Lower leg skin (tissue), 4 donors: ENCODE measurements around the gene PZP. TPM values are rescaled to one million over a fixed set of nuclear protein-coding genes. Genes with fewer than 3 reads are reported as not detected.

Experiments
- DNase-seq, 2 donors: peaks; one replicate each; pipeline ENCODE4 v3.0.0-alpha.2; 2019; ENCODE audit warnings: low spot score in 2 of 2
- H3K4me3 ChIP-seq: fragments of 200-600 bp; sonication (generic); 2 replicates; pipeline ENCODE4 v1.5.1; 2017; ENCODE audit warnings: mild to moderate bottlenecking, low read depth; ENCODE audit not compliant: poor library complexity, severe bottlenecking
- CTCF ChIP-seq, 3 donors: fragments of 450-650 bp; IDR thresholded peaks; one replicate each; pipeline ENCODE4 v1.5.1; 2016; ENCODE audit warnings: antibody characterized with exemption in 3 of 3, mild to moderate bottlenecking in 3 of 3, moderate library complexity in 2 of 3
- POLR2A ChIP-seq, 2 donors: fragments of 450-650 bp; IDR thresholded peaks; one replicate each; pipeline ENCODE4 v1.6.1; 2016 to 2017; ENCODE audit warnings: antibody characterized with exemption in 2 of 2, mild to moderate bottlenecking in 1 of 2, moderate library complexity in 1 of 2
- WGBS, 2 donors: methylation state at CpG; one replicate each; pipeline ENCODE4 v1.1.5; 2018; 5-methylcytosine and 5-hydroxymethylcytosine counted together
- intact Hi-C: fragments of 100-400 bp; cut with DNase I; formaldehyde crosslinking; loops from one replicate; pipeline ENCODE4 v1.15.0; 2023; ENCODE audit warnings: low total_unique reads
- total RNA-seq, 4 donors: library from RNA; depleted of rRNA; stranded (reverse); fragments of >200 nt; gene quantifications; one replicate each; pipeline ENCODE4 v1.1.0, GENCODE V29; 2016

The PZP gene
- total RNA-seq, 4 donors from 2014 or later: not detected

GRCh38 chr12:9112076-9112853 is 95.9 kb downstream of the PZP start:
- intact Hi-C loops: no loop called here
- DNase-seq: no peak
- TF ChIP-seq POLR2A (IDR thresholded peaks at IDR 0.05) (no peak), CTCF (IDR thresholded peaks at IDR 0.05) (no peak)
- H3K4me3 ChIP-seq: no peak overlapping the region
- WGBS, 2 donors: 87 to 89% methylated on average over 6 of the region's 6 CpGs

- no peak overlapping the region for H3K4me3 ChIP-seq
- TF ChIP-seq POLR2A (IDR thresholded peaks at IDR 0.05) (no peak), CTCF (IDR thresholded peaks at IDR 0.05) (no peak)
- intact Hi-C loops: no loop called here
- no peak for DNase-seq
- 74 to 81% methylated on average over 1 of the region's 1 CpG for WGBS, 2 donors
Observed at GRCh38 chr12:9111525-9111924, 96.7 kb downstream of the PZP start.

- H3K4me3 ChIP-seq: no peak overlapping the region
- intact Hi-C loops: no loop called here
- TF ChIP-seq POLR2A (IDR thresholded peaks at IDR 0.05) (no peak), CTCF (IDR thresholded peaks at IDR 0.05) (no peak)
Observed at GRCh38 chr12:9109737-9110491, 98.3 kb downstream of the PZP start.

GRCh38 chr12:9109213-9109522 is 99.0 kb downstream of the PZP start:
- no peak for DNase-seq
- H3K4me3 ChIP-seq: no peak overlapping the region
- intact Hi-C loops: no loop called here
- TF ChIP-seq POLR2A (IDR thresholded peaks at IDR 0.05) (no peak), CTCF (IDR thresholded peaks at IDR 0.05) (no peak)
- whole genome bisulfite sequencing, 2 donors: 93 to 94% methylated on average over 1 of the region's 1 CpG

More at GRCh38 chr12:9109737-9110491, 98.3 kb downstream of the PZP start:
- no peak for DNase-seq
- WGBS, 2 donors: 90% methylated on average over 3 of the region's 3 CpGs

GRCh38 chr12:9108504-9109212 is 99.5 kb downstream of the PZP start:
- 74 to 76% methylated on average over 5 of the region's 5 CpGs for WGBS, 2 donors
- no peak for TF ChIP-seq POLR2A (IDR thresholded peaks at IDR 0.05)
- no peak for TF ChIP-seq CTCF (IDR thresholded peaks at IDR 0.05)
- intact Hi-C loops: no loop called here
- no peak overlapping the region for H3K4me3 ChIP-seq
- DNase-seq: no peak
